ENCODE results near the gene HOXB3.

- TF ChIP-seq CTCF (IDR thresholded peaks at IDR 0.05), result no peak
- peak in 1 of 2 donors; percentile 26 for TF ChIP-seq POLR2A (IDR thresholded peaks at IDR 0.05)
Measured at GRCh38 chr17:48576479-48577309, 13.3 kb downstream of the HOXB3 start.
